Ishikawa (cell line): ENCODE results near the gene NPAS3.

ENCODE experiments used
- CEBPB ChIP-seq: IDR thresholded peaks from 2 replicates; pipeline ENCODE4 v1.6.1; 2012
- CREB1 ChIP-seq: IDR thresholded peaks from 2 replicates; pipeline ENCODE4 v1.6.1; 2012; ENCODE audit warnings: low read depth
- EP300 ChIP-seq: IDR thresholded peaks from 2 replicates; pipeline ENCODE4 v1.6.1; 2012; ENCODE audit warnings: borderline replicate concordance
- FOXM1 ChIP-seq: IDR thresholded peaks from 2 replicates; pipeline ENCODE4 v1.6.1; 2012; ENCODE audit warnings: low read depth, borderline replicate concordance
- RAD21 ChIP-seq: IDR thresholded peaks from 2 replicates; pipeline ENCODE4 v1.6.1; 2012; ENCODE audit warnings: low read depth
- TAF1 ChIP-seq: IDR thresholded peaks from 2 replicates; pipeline ENCODE4 v1.6.1; 2012; ENCODE audit warnings: low read depth, mild to moderate bottlenecking
- TEAD4 ChIP-seq: IDR thresholded peaks from 2 replicates; pipeline ENCODE4 v1.6.1; 2012
- ZBTB7A ChIP-seq: IDR thresholded peaks from 2 replicates; pipeline ENCODE4 v1.6.1; 2012; ENCODE audit warnings: low read depth
- TF ChIP-seq, protein P1 (sequence below): IDR thresholded peaks from 2 replicates; pipeline ENCODE4 v1.6.1; 2012; ENCODE audit warnings: low read depth, mild to moderate bottlenecking

DNA sequence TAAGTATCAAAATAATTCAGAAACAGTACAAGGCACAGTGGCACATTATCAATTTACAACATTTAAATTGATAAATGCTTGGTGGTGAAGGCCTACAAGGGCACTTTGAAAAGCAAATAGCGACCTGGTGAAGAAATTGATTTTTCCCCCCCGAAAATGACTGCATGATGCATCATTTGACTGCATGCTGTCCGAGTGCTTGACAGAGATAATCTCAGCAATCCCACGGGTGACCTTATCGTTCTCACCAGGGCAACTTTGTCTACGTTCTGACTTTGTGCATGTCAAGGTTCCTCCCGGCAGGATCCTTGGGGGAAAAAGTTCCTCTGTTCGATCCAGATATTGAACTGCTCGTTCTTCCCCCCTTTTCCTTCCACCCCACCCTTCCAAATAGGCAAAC, 627.4 kb downstream of the NPAS3 start:
- TF ChIP-seq ZBTB7A: no peak
- TF ChIP-seq, protein P1, sequence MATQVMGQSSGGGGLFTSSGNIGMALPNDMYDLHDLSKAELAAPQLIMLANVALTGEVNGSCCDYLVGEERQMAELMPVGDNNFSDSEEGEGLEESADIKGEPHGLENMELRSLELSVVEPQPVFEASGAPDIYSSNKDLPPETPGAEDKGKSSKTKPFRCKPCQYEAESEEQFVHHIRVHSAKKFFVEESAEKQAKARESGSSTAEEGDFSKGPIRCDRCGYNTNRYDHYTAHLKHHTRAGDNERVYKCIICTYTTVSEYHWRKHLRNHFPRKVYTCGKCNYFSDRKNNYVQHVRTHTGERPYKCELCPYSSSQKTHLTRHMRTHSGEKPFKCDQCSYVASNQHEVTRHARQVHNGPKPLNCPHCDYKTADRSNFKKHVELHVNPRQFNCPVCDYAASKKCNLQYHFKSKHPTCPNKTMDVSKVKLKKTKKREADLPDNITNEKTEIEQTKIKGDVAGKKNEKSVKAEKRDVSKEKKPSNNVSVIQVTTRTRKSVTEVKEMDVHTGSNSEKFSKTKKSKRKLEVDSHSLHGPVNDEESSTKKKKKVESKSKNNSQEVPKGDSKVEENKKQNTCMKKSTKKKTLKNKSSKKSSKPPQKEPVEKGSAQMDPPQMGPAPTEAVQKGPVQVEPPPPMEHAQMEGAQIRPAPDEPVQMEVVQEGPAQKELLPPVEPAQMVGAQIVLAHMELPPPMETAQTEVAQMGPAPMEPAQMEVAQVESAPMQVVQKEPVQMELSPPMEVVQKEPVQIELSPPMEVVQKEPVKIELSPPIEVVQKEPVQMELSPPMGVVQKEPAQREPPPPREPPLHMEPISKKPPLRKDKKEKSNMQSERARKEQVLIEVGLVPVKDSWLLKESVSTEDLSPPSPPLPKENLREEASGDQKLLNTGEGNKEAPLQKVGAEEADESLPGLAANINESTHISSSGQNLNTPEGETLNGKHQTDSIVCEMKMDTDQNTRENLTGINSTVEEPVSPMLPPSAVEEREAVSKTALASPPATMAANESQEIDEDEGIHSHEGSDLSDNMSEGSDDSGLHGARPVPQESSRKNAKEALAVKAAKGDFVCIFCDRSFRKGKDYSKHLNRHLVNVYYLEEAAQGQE: no peak
- TF ChIP-seq RAD21: no peak
- no peak for TF ChIP-seq EP300
- no peak for TF ChIP-seq CEBPB
- TF ChIP-seq FOXM1: no peak
- TF ChIP-seq TAF1: no peak
- no peak for TF ChIP-seq CREB1
- no peak for TF ChIP-seq TEAD4
